Endothelial cell of umbilical vein (primary cell): ENCODE results near the gene TMC3. TPM values are rescaled to one million over a fixed set of nuclear protein-coding genes. Genes with fewer than 3 reads are reported as not detected.

Experiments used
- BruUV-seq: library from RNA; stranded (reverse); fragments of 400-500 nt; replicated peaks from 2 replicates; lab custom pipeline; 2021; lab: Mats Ljungman, UMichigan
- CTCF ChIA-PET: fragments of 300-600, 350-600 bp; sonication (Branson Sonifier 250); formaldehyde crosslinking; loops from one replicate; lab custom pipeline; 2021; ENCODE audit warnings: antibody characterized with exemption, inconsistent platforms; lab: Charles Lee
- POLR2A ChIA-PET: fragments of 300-600, 350-600 bp; sonication (Branson Sonifier 250); formaldehyde crosslinking; loops from one replicate; lab custom pipeline; 2021; ENCODE audit warnings: antibody characterized with exemption, inconsistent platforms; lab: Charles Lee
- DNase-seq: peaks from one replicate; pipeline ENCODE4 v3.0.0-alpha.2; 2011; ENCODE audit warnings: low read depth, low spot score
- FAIRE-seq: peaks from 2 replicates; lab custom pipeline; 2011; peaks lifted over from hg19 to GRCh38; lab: Jason Lieb, UNC
- H2AFZ ChIP-seq: 2 replicates; pipeline ENCODE4 v1.6.0; 2012; ENCODE audit warnings: low read depth, low read length, control low read depth, inconsistent platforms
- H3K27ac ChIP-seq: 2 replicates; pipeline ENCODE4 v1.5.1; 2011; ENCODE audit warnings: low read depth, mild to moderate bottlenecking, control low read depth, low read length, moderate library complexity; ENCODE audit not compliant: insufficient read depth
- H3K27me3 ChIP-seq, 2 experiments: 2 replicates each; pipeline versions ENCODE4 v1.6.0 to v1.6.1; 2011; ENCODE audit warnings: low read length in 2 of 2, mixed read lengths in 1 of 2; ENCODE audit not compliant: control insufficient read depth in 2 of 2, insufficient read depth in 2 of 2
- H3K36me3 ChIP-seq, 2 experiments: 2 replicates in 1 of 2; 3 replicates in 1 of 2; pipeline ENCODE4 v1.5.1; 2011; ENCODE audit warnings: low read length in 2 of 2, mild to moderate bottlenecking in 1 of 2, moderate library complexity in 1 of 2; ENCODE audit not compliant: control insufficient read depth in 2 of 2, insufficient read depth in 2 of 2; ENCODE audit errors: extremely low read depth in 1 of 2
- H3K4me1 ChIP-seq: 3 replicates; pipeline ENCODE4 v1.5.1; 2011; ENCODE audit warnings: mild to moderate bottlenecking, low read length; ENCODE audit not compliant: control insufficient read depth, insufficient read depth; ENCODE audit errors: extremely low read depth
- H3K4me2 ChIP-seq: 2 replicates; pipeline ENCODE4 v1.6.1; 2011; ENCODE audit warnings: low read length, control low read depth, mixed read lengths; ENCODE audit not compliant: insufficient read depth
- H3K4me3 ChIP-seq, 3 experiments: fragments of 200-600 bp in 1 of 3; sonication (generic), shearing (Covaris generic) in 1 of 3; replicated peaks in 1 of 3; 2 replicates each; pipeline ENCODE4 v1.5.1; 2011 to 2016; ENCODE audit warnings: control low read depth in 3 of 3, low read length in 3 of 3, mild to moderate bottlenecking in 2 of 3, inconsistent platforms in 1 of 3, low read depth in 1 of 3, moderate library complexity in 1 of 3; ENCODE audit not compliant: insufficient read depth in 1 of 3
- H3K79me2 ChIP-seq: 2 replicates; pipeline ENCODE4 v1.6.0; 2012; ENCODE audit warnings: low read length, inconsistent platforms; ENCODE audit not compliant: control insufficient read depth, insufficient read depth
- H3K9ac ChIP-seq: replicated peaks from 2 replicates; pipeline ENCODE3; 2011; ENCODE audit warnings: low read length, control low read depth; ENCODE audit not compliant: insufficient read depth; ENCODE audit errors: extremely low read depth
- H3K9me1 ChIP-seq: replicated peaks from 3 replicates; pipeline ENCODE4 v1.6.0; 2011; ENCODE audit warnings: mild to moderate bottlenecking, low read length; ENCODE audit not compliant: control insufficient read depth, insufficient read depth; ENCODE audit errors: extremely low read depth
- H3K9me3 ChIP-seq: replicated peaks from 2 replicates; pipeline ENCODE4 v1.5.1; 2012; ENCODE audit warnings: low read length, inconsistent platforms; ENCODE audit not compliant: control insufficient read depth, insufficient read depth
- H4K20me1 ChIP-seq: replicated peaks from 2 replicates; pipeline ENCODE3; 2011; ENCODE audit warnings: mild to moderate bottlenecking, low read length; ENCODE audit not compliant: control insufficient read depth, insufficient read depth; ENCODE audit errors: extremely low read depth
- CTCF ChIP-seq, 2 donors: IDR thresholded peaks; 1 replicate in 1 of 2; 2 replicates in 1 of 2; pipeline ENCODE4 v1.5.1; 2011; ENCODE audit warnings: low read length in 2 of 2, mild to moderate bottlenecking in 2 of 2, moderate library complexity in 2 of 2, control low read depth in 1 of 2, inconsistent platforms in 1 of 2, low read depth in 1 of 2; ENCODE audit not compliant: insufficient read depth in 1 of 2; ENCODE audit errors: extremely low read depth in 1 of 2
- EZH2 ChIP-seq: IDR thresholded peaks from 2 replicates; pipeline ENCODE4 v1.6.1; 2012; ENCODE audit warnings: borderline replicate concordance, low read depth, mild to moderate bottlenecking, moderate library complexity, low read length, inconsistent platforms; ENCODE audit not compliant: severe bottlenecking
- FOS ChIP-seq: IDR thresholded peaks from 2 replicates; pipeline ENCODE4 v1.6.1; 2011; ENCODE audit warnings: mild to moderate bottlenecking, low read length, moderate library complexity, borderline replicate concordance; ENCODE audit not compliant: insufficient read depth
- GATA2 ChIP-seq: IDR thresholded peaks from 2 replicates; pipeline ENCODE4 v1.7.0; 2011; ENCODE audit warnings: low read depth, mild to moderate bottlenecking, moderate library complexity, mixed read lengths, low read length; ENCODE audit not compliant: insufficient read length, insufficient read depth
- JUN ChIP-seq: IDR thresholded peaks from 2 replicates; pipeline ENCODE4 v1.6.1; 2011; ENCODE audit warnings: borderline replicate concordance, low read depth; ENCODE audit not compliant: insufficient read length, insufficient read depth
- MAX ChIP-seq: IDR thresholded peaks from 2 replicates; pipeline ENCODE4 v1.6.1; 2011; ENCODE audit not compliant: insufficient read depth, insufficient read length
- MYC ChIP-seq: IDR thresholded peaks from one replicate; pipeline ENCODE4 v1.6.1; 2011; ENCODE audit warnings: mild to moderate bottlenecking, low read depth, low read length
- POLR2A ChIP-seq: IDR thresholded peaks from 2 replicates; pipeline ENCODE4 v1.6.1; 2012; ENCODE audit warnings: low read depth, mild to moderate bottlenecking, control low read depth, low read length
- POLR2AphosphoS5 ChIP-seq: IDR thresholded peaks from 2 replicates; pipeline ENCODE4 v1.6.1; 2012; ENCODE audit warnings: low read depth, mild to moderate bottlenecking, control low read depth, low read length, moderate library complexity; ENCODE audit not compliant: insufficient read depth
- dilution Hi-C: fragments of 300-500 bp; cut with MboI; formaldehyde crosslinking; loops from one replicate; pipeline ENCODE4 v1.15.0; 2019; ENCODE audit warnings: low sequenced_read_pairs; ENCODE audit not compliant: extremely low pct_ligation_motif_present
- intact Hi-C: fragments of 100-400 bp; cut with micrococcal nuclease; formaldehyde crosslinking; loops from one replicate; pipeline ENCODE4 v1.10.0; 2022
- polyA plus RNA-seq, 4 experiments: library from polyadenylated mRNA; depleted of rRNA in 3 of 4; stranded (reverse) in 3 of 4; unstranded in 1 of 4; fragments of >200 nt; gene quantifications; 2 replicates each; pipeline versions ENCODE4 v1.2.1 to v1.2.3, GENCODE V29; 2011 to 2012; ENCODE audit warnings: missing spikeins in 1 of 4
- total RNA-seq: library from RNA; stranded (reverse); gene quantifications from 2 replicates; pipeline ENCODE4 v1.2.3, GENCODE V29; 2021

The TMC3 gene
- total and polyA plus RNA-seq, 2 donors (not counting 3 experiments of a cell fraction or from before 2014, with no cell fraction given) = not detected

GRCh38 chr15:81379269-81379668 is 5.3 kb upstream of the TMC3 start:
- no peaks in the 10 kb centered on the region for H3K36me3 ChIP-seq
- no peaks in the 10 kb centered on the region for H3K4me1 ChIP-seq
- peaks cover 2% of the 10 kb centered on the region for H3K9me1 ChIP-seq
- no TSS peak for BruUV-seq
- intact Hi-C loops (no loop called here), dilution Hi-C loops (no loop called here)
- no peak overlapping the region for H3K9ac ChIP-seq
- CTCF ChIA-PET = interaction anchor here (1.3 kb wide), 1 partner anchor 104 kb away, joined by 7 read pairs; no protein-coding TSS in a partner anchor
- DNase-seq (no peak), FAIRE-seq (no peak)
- no peak for TF ChIP-seq JUN
- no peak for TF ChIP-seq GATA2
- no peak for TF ChIP-seq MYC
- TF ChIP-seq POLR2A = no peak
- no peak for TF ChIP-seq EZH2
- no peak for TF ChIP-seq MAX
- no peak for TF ChIP-seq FOS
- no peak for TF ChIP-seq CTCF (IDR thresholded peaks at IDR 0.05; ENCODE audit: extremely low read depth in 1 of 2, insufficient read depth in 1 of 2, low read depth in 1 of 2, low read length in 2 of 2)
- no peak for TF ChIP-seq POLR2AphosphoS5
- no peak overlapping the region for H3K4me3 ChIP-seq
- no peak overlapping the region for H3K4me2 ChIP-seq
- POLR2A ChIA-PET = no interaction called here
- no peak overlapping the region for H2AFZ ChIP-seq
- no peaks in the 10 kb centered on the region for H3K27me3 ChIP-seq
- H4K20me1 ChIP-seq = no peaks in the 10 kb centered on the region
- no peaks in the 10 kb centered on the region for H3K79me2 ChIP-seq
- H3K27ac ChIP-seq = no peak overlapping the region
- H3K9me3 ChIP-seq = no peaks in the 10 kb centered on the region
